Measurements from ENCODE around the gene SCAMP5. TPM values are rescaled to one million over a fixed set of nuclear protein-coding genes. Genes with fewer than 3 reads are reported as not detected.

SCAMP5 gene
- total RNA-seq, 1 experiment from 2014 or later, result 70.1 TPM

GRCh38 chr15:74964794-74965193 is 30.6 kb upstream of the SCAMP5 start (continued):
- TF ChIP-seq ZNF425 (CRISPR knock-in tag; conservative IDR thresholded peaks at IDR 0.05), result no peak

- Mint-ChIP-seq H3K9me3 (no peaks in the 10 kb centered on the region), H3K27ac (no peak overlapping the region), H3K36me3 (no peaks in the 10 kb centered on the region), H3K4me1 (peaks cover 12% of the 10 kb centered on the region), H3K4me3 (no peak overlapping the region), H3K27me3 (ENCODE audit: low read depth) (peaks cover 2% of the 10 kb centered on the region; the same call in 1 of the 2 replicates)
- ChIA-PET CTCF (interaction anchor here (0.6 to 1.6 kb wide), 2 partner anchors 10 to 66 kb away, joined by 3 to 4 read pairs; no protein-coding TSS in a partner anchor), POLR2A (no interaction called here)
- DNase-seq (ENCODE audit: low spot score), result no peak
- no peak for TF ChIP-seq ZSCAN18 (CRISPR knock-in tag; IDR thresholded peaks at IDR 0.05)
- no peak for TF ChIP-seq ZNF138 (CRISPR knock-in tag; conservative IDR thresholded peaks at IDR 0.05)
- TF ChIP-seq USF1 (CRISPR knock-in tag; IDR thresholded peaks at IDR 0.05), result no peak
- no peak for TF ChIP-seq ATF3 (CRISPR knock-in tag; conservative IDR thresholded peaks at IDR 0.05)
- no peak for TF ChIP-seq ETV6 (CRISPR knock-in tag; IDR thresholded peaks at IDR 0.05)
- TF ChIP-seq JUN (CRISPR knock-in tag; IDR thresholded peaks at IDR 0.05), result no peak
- no peak for TF ChIP-seq OVOL2 (CRISPR knock-in tag; IDR thresholded peaks at IDR 0.05; ENCODE audit: borderline replicate concordance)
- no peak for TF ChIP-seq ZNF512 (CRISPR knock-in tag; IDR thresholded peaks at IDR 0.05; ENCODE audit: borderline replicate concordance)
- no peak for TF ChIP-seq MXD4 (CRISPR knock-in tag; IDR thresholded peaks at IDR 0.05; ENCODE audit: borderline replicate concordance)
- no peak for TF ChIP-seq ZNF396 (CRISPR knock-in tag; IDR thresholded peaks at IDR 0.05; ENCODE audit: borderline replicate concordance)
- TF ChIP-seq ERG (CRISPR knock-in tag; IDR thresholded peaks at IDR 0.05), result no peak
- no peak for TF ChIP-seq PREB (CRISPR knock-in tag; IDR thresholded peaks at IDR 0.05; ENCODE audit: borderline replicate concordance)
- no peak for TF ChIP-seq TEAD4 (CRISPR knock-in tag; IDR thresholded peaks at IDR 0.05)
- ATAC-seq, result no peak
Observed at GRCh38 chr15:74967670-74968069, 27.7 kb upstream of the SCAMP5 start.

GRCh38 chr15:74976159-74976558 is 19.2 kb upstream of the SCAMP5 start:
- ATAC-seq (no peak), DNase-seq (ENCODE audit: low spot score) (no peak)
- H3K27me3 Mint-ChIP-seq (ENCODE audit: low read depth), result no peaks in the 10 kb centered on the region; the same call in 1 of the 2 replicates
- no peaks in the 10 kb centered on the region for H3K4me1 Mint-ChIP-seq
- H3K9me3 Mint-ChIP-seq, result no peaks in the 10 kb centered on the region
- CTCF ChIA-PET, result interaction anchor here (0.8 to 1.3 kb wide), 3 partner anchors 10 to 26 kb away, joined by 3 to 4 read pairs (median 4); no protein-coding TSS in a partner anchor
- H3K4me3 Mint-ChIP-seq, result no peak overlapping the region
- POLR2A ChIA-PET, result no interaction called here
- no peaks in the 10 kb centered on the region for H3K36me3 Mint-ChIP-seq
- no peak overlapping the region for H3K27ac Mint-ChIP-seq
- TF ChIP-seq NR1H2 (CRISPR knock-in tag; IDR thresholded peaks at IDR 0.05), result no peak
- no peak for TF ChIP-seq NFATC4 (CRISPR knock-in tag; IDR thresholded peaks at IDR 0.05)
- TF ChIP-seq E2F5 (CRISPR knock-in tag; IDR thresholded peaks at IDR 0.05), result no peak
- TF ChIP-seq ZNF138 (CRISPR knock-in tag; conservative IDR thresholded peaks at IDR 0.05), result no peak
- no peak for TF ChIP-seq JAZF1 (CRISPR knock-in tag; IDR thresholded peaks at IDR 0.05)
- TF ChIP-seq TCF7 (CRISPR knock-in tag; IDR thresholded peaks at IDR 0.05; ENCODE audit: low read depth), result no peak
- TF ChIP-seq TEAD4 (CRISPR knock-in tag; IDR thresholded peaks at IDR 0.05), result no peak
- TF ChIP-seq ZNF416 (CRISPR knock-in tag; IDR thresholded peaks at IDR 0.05), result no peak
- TF ChIP-seq GTF2I (CRISPR knock-in tag; conservative IDR thresholded peaks at IDR 0.05), result no peak
- TF ChIP-seq ZMAT4 (CRISPR knock-in tag; IDR thresholded peaks at IDR 0.05), result no peak

Data from WTC11 (cell line).